ENCODE measurements around the gene MSRB3.

- TF ChIP-seq, protein P1, sequence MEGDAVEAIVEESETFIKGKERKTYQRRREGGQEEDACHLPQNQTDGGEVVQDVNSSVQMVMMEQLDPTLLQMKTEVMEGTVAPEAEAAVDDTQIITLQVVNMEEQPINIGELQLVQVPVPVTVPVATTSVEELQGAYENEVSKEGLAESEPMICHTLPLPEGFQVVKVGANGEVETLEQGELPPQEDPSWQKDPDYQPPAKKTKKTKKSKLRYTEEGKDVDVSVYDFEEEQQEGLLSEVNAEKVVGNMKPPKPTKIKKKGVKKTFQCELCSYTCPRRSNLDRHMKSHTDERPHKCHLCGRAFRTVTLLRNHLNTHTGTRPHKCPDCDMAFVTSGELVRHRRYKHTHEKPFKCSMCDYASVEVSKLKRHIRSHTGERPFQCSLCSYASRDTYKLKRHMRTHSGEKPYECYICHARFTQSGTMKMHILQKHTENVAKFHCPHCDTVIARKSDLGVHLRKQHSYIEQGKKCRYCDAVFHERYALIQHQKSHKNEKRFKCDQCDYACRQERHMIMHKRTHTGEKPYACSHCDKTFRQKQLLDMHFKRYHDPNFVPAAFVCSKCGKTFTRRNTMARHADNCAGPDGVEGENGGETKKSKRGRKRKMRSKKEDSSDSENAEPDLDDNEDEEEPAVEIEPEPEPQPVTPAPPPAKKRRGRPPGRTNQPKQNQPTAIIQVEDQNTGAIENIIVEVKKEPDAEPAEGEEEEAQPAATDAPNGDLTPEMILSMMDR (IDR thresholded peaks at IDR 0.05), result no peak
- TF ChIP-seq POLR2AphosphoS5 (IDR thresholded peaks at IDR 0.05), result no peak
These were observed 89.6 kb downstream of the MSRB3 start for GRCh38 chr12:65368055-65368454.
